Ecto neural progenitor cell (in vitro differentiated cells): ENCODE data around the gene CDH4.

Experiments used
- DNase-seq: peaks from one replicate; pipeline ENCODE4 v3.0.0-alpha.2; 2018; ENCODE audit warnings: low spot score

The CDH4 gene

GRCh38 chr20:61693055-61693600 lies 441.1 kb downstream of the CDH4 start:
- DNase-seq, result no peak

DNA sequence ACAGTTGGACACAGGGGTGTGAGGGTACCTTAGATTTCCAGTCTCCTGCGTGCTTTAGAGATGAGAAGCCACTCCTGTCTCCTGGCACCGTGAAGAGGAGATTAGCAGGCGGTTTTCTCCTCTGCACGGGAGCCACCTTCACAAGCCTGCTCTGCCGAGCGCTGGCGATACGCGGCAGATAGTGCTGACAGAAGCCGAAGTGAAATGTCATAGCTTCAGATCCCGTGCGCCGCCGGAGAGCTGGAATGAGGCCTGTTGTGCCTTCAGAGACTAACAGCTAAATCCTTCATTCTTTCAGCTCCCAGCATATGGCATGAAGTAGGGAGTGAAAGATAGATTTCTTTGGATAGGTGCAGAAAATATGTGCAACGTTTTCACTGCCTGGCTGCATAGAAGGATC lies 442.6 kb downstream of the CDH4 start:
- DNase-seq, result no peak

GRCh38 chr20:61695741-61696140 lies 443.7 kb downstream of the CDH4 start:
- no peak for DNase-seq

- DNase-seq, result no peak
These were observed 444.2 kb downstream of the CDH4 start for GRCh38 chr20:61696181-61696735.

DNA sequence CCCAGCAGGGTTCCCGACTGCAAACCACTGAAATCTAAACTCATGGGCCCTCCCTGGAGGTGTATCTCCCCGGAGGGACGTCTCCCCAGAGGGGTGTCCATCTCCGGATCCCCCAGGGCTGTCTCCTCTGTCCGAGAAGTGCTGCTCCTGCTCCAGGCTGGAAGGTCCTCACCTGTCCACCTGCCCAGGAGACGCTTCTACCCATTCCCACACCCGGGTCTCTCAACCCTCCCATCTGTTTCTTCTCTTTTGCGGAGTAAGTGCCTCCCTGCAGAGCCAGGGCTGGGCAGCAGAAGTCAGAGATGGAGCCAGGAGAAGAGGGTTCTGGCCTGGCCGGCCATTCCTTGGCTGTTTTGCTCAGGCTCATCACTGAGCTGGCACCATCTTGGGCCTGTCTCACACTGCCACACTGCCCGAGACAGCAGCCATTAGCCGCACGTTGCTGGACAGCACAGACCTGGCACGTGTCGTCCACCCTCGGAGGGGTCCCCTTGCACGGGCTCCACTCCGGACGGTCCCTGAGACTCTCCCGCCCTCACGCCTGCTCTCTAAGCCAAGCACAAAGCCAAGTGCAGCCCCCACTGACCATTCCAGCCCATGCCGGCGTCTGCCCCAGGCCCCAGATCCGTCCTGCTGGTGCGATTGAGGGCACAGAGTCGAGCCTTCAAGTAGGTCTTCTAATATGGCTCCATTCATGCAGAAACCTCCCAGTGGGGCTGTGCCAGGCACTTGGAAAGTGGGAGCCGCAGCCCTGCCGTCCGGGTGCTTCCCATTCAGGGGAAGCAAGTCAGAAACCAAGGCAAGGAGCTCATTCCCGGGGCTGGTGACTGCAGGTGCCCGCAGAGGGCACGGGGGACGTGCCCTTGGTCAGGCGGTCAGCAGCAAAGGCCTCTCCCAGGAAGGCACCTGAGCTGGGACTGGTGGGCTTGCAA lies 445.9 kb downstream of the CDH4 start:
- DNase-seq, result no peak

GRCh38 chr20:61698598-61699494 lies 446.8 kb downstream of the CDH4 start:
- DNase-seq, result no peak

GRCh38 chr20:61699495-61700374 lies 447.7 kb downstream of the CDH4 start:
- DNase-seq, result no peak

DNA sequence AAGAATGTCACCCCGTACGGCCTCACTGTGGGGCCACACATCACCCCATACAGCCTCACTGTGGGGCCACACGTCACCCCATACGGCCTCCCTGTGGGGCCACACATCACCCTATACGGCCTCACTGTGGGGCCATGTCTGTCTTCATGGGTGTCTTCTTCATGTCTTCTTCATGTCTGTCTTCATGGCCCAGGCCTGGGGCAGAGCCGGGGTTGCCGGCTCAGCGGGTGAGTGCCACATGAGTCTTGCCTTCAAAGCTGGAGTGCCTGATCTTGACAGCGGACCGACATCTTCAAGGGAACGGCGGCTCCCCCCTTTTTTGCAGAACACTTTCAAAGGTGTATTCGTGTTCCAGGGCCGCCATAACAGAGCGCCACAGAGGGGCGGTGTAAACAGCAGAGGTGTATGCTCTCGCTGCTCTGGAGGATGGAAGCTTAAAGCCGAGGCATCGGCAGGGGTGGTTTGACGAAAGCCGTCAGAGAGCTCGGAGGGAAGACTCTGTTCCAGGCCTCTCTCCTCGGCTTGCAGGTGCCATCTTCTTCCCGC lies 448.6 kb downstream of the CDH4 start:
- DNase-seq, result no peak

DNA sequence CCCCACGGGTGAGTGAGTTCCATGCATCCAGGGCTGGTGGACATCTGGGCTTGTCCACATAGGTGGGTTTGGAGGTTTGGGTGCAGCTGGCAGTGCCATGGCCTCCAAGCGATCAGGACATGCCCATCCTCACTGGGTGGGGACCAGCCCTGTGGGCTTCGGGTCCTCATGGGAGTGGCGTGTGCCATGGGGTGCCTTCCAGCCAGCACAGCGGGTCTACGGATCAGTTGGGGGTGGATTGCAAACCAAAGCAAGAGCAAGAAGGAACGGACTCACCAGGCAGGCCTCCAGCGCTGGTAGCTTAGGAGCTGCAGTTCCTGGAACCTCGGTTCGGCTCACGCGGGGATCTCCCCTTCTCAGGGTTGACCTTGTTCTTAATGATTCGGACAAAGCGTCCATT lies 449.3 kb downstream of the CDH4 start:
- no peak for DNase-seq

DNA sequence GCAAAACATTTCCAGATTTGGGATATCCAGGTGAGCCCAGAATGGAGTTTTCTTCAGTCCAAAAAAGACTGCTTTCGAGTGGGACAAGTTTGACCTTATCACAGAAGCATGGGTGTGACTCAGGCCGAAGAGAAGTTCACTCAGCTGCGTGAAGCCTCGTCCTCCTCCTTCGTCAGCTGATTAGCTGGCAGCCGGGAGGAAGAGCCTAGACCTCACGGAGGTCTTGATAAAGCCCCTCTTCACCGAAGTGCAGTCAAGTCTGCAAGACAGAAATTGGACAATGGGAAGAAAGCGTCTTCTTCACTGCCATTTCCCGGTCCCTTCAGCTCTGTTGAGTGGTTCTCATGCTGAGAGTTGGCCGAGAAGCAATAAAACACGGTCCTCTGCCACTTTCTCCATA lies 449.7 kb downstream of the CDH4 start:
- DNase-seq, result no peak

DNA sequence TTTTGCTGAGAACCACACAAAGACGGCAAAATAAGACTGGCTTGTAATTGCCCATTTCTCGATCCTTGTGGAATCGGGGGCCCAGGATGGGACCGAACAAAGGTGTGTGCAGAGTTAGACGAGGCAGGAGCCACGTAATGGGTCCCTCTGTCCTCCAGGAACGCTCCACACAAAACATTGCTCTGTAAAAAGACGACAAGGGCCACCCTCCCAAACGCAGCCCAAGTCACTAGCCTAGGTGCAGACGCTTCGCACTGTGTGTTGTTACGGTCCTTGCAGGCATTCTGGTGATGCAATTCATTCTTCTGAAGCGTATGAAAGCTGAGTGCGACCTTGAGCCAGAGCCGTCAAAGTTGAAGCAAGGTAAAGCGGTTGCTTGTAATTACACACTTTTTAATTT lies 450.2 kb downstream of the CDH4 start:
- no peak for DNase-seq

DNA sequence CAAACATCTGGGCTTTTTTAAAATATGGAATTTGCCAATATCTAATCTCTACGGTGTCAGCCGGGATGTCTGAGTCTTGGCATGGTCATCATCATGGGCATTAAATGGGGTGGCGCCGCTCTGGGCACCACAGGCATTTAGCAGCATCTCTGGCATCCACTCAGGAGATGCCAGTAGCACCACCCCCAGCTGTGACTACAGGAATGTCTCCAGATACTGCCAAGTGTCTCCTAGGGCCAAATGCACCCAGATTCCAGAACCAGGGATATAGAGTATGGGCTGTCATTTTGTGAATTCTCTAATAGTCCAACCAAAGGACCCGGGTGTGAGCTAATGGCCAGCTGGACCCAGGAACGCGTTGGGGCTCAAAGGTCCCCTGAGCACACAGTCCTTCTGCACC lies 452.6 kb downstream of the CDH4 start:
- DNase-seq, result no peak

GRCh38 chr20:61705386-61706258 lies 453.6 kb downstream of the CDH4 start:
- no peak for DNase-seq

- DNase-seq, result no peak
These were observed 454.3 kb downstream of the CDH4 start for GRCh38 chr20:61706259-61706961.

GRCh38 chr20:61708891-61709290 lies 456.8 kb downstream of the CDH4 start:
- DNase-seq, result no peak

GRCh38 chr20:61710108-61710507 lies 458.0 kb downstream of the CDH4 start:
- no peak for DNase-seq

DNA sequence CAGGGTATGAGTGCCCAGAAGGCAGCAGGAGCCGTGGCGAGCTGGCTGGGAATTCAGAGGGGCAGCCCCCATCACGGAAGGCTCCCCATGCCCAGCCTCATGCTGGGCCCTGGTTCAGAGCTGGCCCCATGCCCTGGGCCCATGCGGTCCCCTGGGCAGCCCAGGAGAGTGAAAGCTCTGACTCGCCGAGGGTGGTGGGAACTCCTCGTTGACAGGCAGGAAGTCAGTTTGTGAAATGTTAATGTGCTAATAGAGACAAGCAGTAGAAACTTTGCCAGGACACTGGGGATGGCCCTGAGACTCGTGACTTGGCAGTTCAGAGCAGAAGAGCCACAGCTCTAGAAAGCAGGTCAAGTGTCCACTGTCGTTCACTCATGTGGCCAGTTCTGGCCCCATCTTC lies 460.6 kb downstream of the CDH4 start:
- no peak for DNase-seq

DNA sequence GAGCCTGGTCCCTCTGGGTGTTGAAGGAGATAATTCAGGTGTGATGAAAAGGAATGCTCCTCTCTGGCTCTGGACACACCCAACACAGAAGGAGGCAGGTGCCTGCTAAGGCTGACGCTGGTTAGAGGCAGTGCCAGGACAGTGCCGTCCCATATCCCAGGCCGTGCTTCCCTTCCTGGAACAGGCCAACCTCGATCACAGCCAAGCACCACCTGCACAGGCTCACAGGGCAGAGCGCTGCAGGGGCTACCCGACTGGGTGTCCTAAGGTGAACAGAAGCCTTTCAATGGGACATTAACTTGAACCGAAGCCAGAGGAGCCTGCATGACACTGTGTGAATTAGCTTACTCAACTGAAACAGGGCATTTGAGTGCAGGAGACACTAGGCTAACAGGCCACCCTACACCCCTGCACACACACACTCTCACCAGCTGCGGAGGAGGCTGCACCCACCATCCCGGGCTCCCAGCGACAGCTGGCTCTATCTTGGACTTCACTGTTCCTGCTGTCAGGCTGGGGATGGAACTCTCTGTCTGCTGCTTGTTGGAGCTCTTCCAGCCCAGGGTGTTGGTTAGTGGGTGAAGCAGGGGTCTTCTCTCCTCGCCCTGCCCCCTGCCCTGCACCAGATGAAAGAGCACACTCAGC lies 466.4 kb downstream of the CDH4 start:
- no peak for DNase-seq
